Right lobe of liver (tissue), 6 donors: ENCODE measurements around the gene COL6A1. TPM values are rescaled to one million over a fixed set of nuclear protein-coding genes. Genes with fewer than 3 reads are reported as not detected.

Experiments used
- ATAC-seq, 4 donors: fragments of 200-7000 bp; cut with Tn5 transposase; one replicate each; pipeline ENCODE4 v1.9.1; 2020; ENCODE audit warnings: mild to moderate bottlenecking in 4 of 4, moderate library complexity in 4 of 4
- DNase-seq, 3 donors: peaks; one replicate each; pipeline ENCODE4 v3.0.0-alpha.2; 2020
- H3K27ac ChIP-seq, 3 donors: fragments of 200-600 bp; one replicate each; pipeline ENCODE4 v1.8.0; 2022
- H3K27me3 ChIP-seq, 2 donors: fragments of 200-600 bp; one replicate each; pipeline ENCODE4 v1.8.0; 2022
- H3K36me3 ChIP-seq, 4 donors: fragments of 200-600 bp; sonication (generic) in 1 of 4; one replicate each; pipeline versions ENCODE4 v1.5.1 to v1.8.0; 2017 to 2022; ENCODE audit warnings: control low read depth in 1 of 4
- H3K4me1 ChIP-seq, 4 donors: fragments of 200-600 bp; sonication (generic) in 1 of 4; one replicate each; pipeline versions ENCODE4 v1.5.1 to v1.8.0; 2017 to 2022; ENCODE audit warnings: control low read depth in 1 of 4
- H3K4me3 ChIP-seq, 3 donors: fragments of 200-600 bp; one replicate each; pipeline ENCODE4 v1.8.0; 2022
- H3K9me3 ChIP-seq, 4 donors: fragments of 200-600 bp; sonication (generic) in 1 of 4; one replicate each; pipeline versions ENCODE4 v1.5.1 to v1.8.0; 2017 to 2022; ENCODE audit warnings: control low read depth in 1 of 4
- CTCF ChIP-seq, 4 donors: fragments of 200-600 bp in 3 of 4; fragments of 450-650 bp in 1 of 4; IDR thresholded peaks; one replicate each; pipeline versions ENCODE4 v1.5.1 to v1.8.0; 2016 to 2022; ENCODE audit warnings: antibody characterized with exemption in 4 of 4, mild to moderate bottlenecking in 2 of 4
- POLR2A ChIP-seq: fragments of 450-650 bp; IDR thresholded peaks from one replicate; pipeline ENCODE4 v1.6.1; 2017; ENCODE audit warnings: antibody characterized with exemption, mild to moderate bottlenecking
- WGBS: methylation state at CpG from one replicate; pipeline ENCODE4 v1.1.6; 2018; ENCODE audit warnings: low coverage, low lambda C conversion rate; ENCODE audit not compliant: insufficient coverage; ENCODE audit errors: missing lambda C conversion rate; 5-methylcytosine and 5-hydroxymethylcytosine counted together
- intact Hi-C, 2 donors: fragments of 100-400 bp; cut with DNase I; formaldehyde crosslinking; loops; one replicate each; pipeline versions ENCODE4 v1.11.2 to v1.14.1; 2022
- total RNA-seq, 6 experiments: library from RNA; depleted of rRNA in 2 of 6; stranded (reverse); fragments of >200 nt in 2 of 6; fragmentation: NEBNext Ultra II Directional in 3 of 6; extraction: Animal tissue kit (Norgen Biotek cat#: 25700) in 3 of 6; gene quantifications; one replicate each; pipeline versions ENCODE4 v1.1.0 to v1.2.4, GENCODE V29; 2016 to 2023
- donor health status: DM: no; HTN: yes; CAD: no.
- donor health status: DM: no; HTN: no; CAD: no.
- donor health status: DM: no; HTN: no; CAD: no.
- donor health status: DM: no; HTN: yes; CAD: no.
- donor health status: DM: no; HTN: yes; CAD: no.

The COL6A1 gene
- total RNA-seq, 6 experiments from 2014 or later: 28.2 to 79.9 (median 51.1) TPM

- Histone ChIP-seq H3K36me3 (no peaks in the 10 kb centered on the region), H3K4me1 (no peaks in the 10 kb centered on the region), H3K27ac (no peak overlapping the region), H3K9me3 (no peaks in the 10 kb centered on the region), H3K4me3 (no peak overlapping the region), H3K27me3 (no peaks in the 10 kb centered on the region)
- ATAC-seq (no peak), DNase-seq (no peak)
- no peak for TF ChIP-seq CTCF (IDR thresholded peaks at IDR 0.05)
- no peak for TF ChIP-seq POLR2A
- intact Hi-C loops: no loop called here
- WGBS: no CpG with 5 or more reads among the region's 36 CpGs
These were observed 41.3 kb downstream of the COL6A1 start for GRCh38 chr21:46022551-46023525.

GRCh38 chr21:46023555-46023954, 42.0 kb downstream of the COL6A1 start:
- WGBS: 62% methylated on average over 6 of the region's 8 CpGs
- Histone ChIP-seq H3K27ac (no peak overlapping the region), H3K4me1 (no peaks in the 10 kb centered on the region), H3K4me3 (no peak overlapping the region), H3K9me3 (no peaks in the 10 kb centered on the region), H3K27me3 (no peaks in the 10 kb centered on the region), H3K36me3 (no peaks in the 10 kb centered on the region)
- TF ChIP-seq POLR2A (no peak), CTCF (IDR thresholded peaks at IDR 0.05) (no peak)
- intact Hi-C loops: no loop called here
- DNase-seq (no peak), ATAC-seq (no peak)

- Histone ChIP-seq H3K4me1 (no peaks in the 10 kb centered on the region), H3K36me3 (no peaks in the 10 kb centered on the region), H3K9me3 (no peaks in the 10 kb centered on the region), H3K27ac (no peak overlapping the region), H3K4me3 (no peak overlapping the region), H3K27me3 (no peaks in the 10 kb centered on the region)
- TF ChIP-seq CTCF (IDR thresholded peaks at IDR 0.05) (no peak), POLR2A (no peak)
- intact Hi-C loops: no loop called here
- DNase-seq: no peak
- 69% methylated on average over 3 of the region's 3 CpGs for WGBS
- ATAC-seq: no peak
These were observed 42.6 kb downstream of the COL6A1 start for GRCh38 chr21:46024141-46024540.

DNA sequence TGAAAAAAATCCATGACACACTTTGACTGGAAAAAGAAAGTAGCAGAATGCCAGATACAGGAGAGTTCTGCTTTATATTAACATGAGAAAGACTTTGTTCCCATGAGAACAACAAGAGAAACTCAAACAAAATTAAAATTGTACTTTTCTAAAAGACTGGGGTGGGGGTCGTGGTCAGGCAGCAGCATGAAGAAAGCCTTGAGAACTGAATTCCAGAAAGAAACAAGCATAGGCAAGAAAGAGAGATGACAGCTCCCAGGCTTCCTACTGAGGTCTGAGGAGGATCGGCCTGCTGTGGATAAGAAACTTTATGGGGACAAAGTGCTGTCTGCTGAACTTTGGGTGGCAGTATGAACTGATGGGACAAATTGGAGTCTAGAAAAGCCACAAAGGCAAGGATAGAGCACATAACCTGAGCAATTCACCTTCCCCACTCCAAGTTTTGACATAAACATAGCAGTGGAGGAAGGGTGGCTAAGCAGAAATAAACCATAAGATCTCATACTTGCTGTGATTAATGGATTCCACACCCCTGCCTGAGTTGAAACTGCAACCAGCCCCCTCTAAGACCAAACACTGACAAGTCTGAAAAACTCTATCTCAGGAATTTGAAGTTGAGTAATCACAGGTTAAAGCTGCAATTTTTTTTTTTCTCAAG, 43.7 kb downstream of the COL6A1 start:
- Histone ChIP-seq H3K4me1 (no peaks in the 10 kb centered on the region), H3K4me3 (no peak overlapping the region), H3K27ac (no peak overlapping the region), H3K9me3 (no peaks in the 10 kb centered on the region), H3K27me3 (no peaks in the 10 kb centered on the region), H3K36me3 (no peaks in the 10 kb centered on the region)
- intact Hi-C loops: no loop called here
- no peak for DNase-seq
- 47% methylated on average over 2 of the region's 2 CpGs for WGBS
- TF ChIP-seq POLR2A: no peak
- no peak for TF ChIP-seq CTCF (IDR thresholded peaks at IDR 0.05)
- no peak for ATAC-seq
